HG02759 (cell line): ENCODE measurements around the gene EBF3.

Source experiments
- ATAC-seq: cut with Tn5 transposase; IDR thresholded peaks from one replicate; pipeline ENCODE4 v1.9.1; 2021; ENCODE audit warnings: mild to moderate bottlenecking, moderate library complexity; ENCODE audit not compliant: unreplicated experiment

The EBF3 gene

GRCh38 chr10:129877773-129878371 is 86.2 kb downstream of the EBF3 start:
- ATAC-seq, result no peak

- no peak for ATAC-seq
These were observed 87.2 kb downstream of the EBF3 start for GRCh38 chr10:129876838-129877237.

- no peak for ATAC-seq
These were observed 87.9 kb downstream of the EBF3 start for GRCh38 chr10:129875993-129876726.

- ATAC-seq, result no peak
These were observed 90.7 kb downstream of the EBF3 start for GRCh38 chr10:129873351-129873750.

GRCh38 chr10:129871966-129872365 is 92.1 kb downstream of the EBF3 start:
- no peak for ATAC-seq

- no peak for ATAC-seq
These were observed 93.0 kb downstream of the EBF3 start for GRCh38 chr10:129870961-129871621.

GRCh38 chr10:129870474-129870757 is 93.7 kb downstream of the EBF3 start:
- no peak for ATAC-seq

- no peak for ATAC-seq
These were observed 94.2 kb downstream of the EBF3 start for GRCh38 chr10:129869596-129870473.

GRCh38 chr10:129868449-129869035 is 95.5 kb downstream of the EBF3 start:
- ATAC-seq, result no peak

GRCh38 chr10:129867631-129868179 is 96.4 kb downstream of the EBF3 start:
- no peak for ATAC-seq

- no peak for ATAC-seq
These were observed 97.2 kb downstream of the EBF3 start for GRCh38 chr10:129866894-129867293.

GRCh38 chr10:129865960-129866359 is 98.1 kb downstream of the EBF3 start:
- no peak for ATAC-seq

- no peak for ATAC-seq
These were observed 98.7 kb downstream of the EBF3 start for GRCh38 chr10:129865413-129865812.

GRCh38 chr10:129864601-129865126 is 99.4 kb downstream of the EBF3 start:
- ATAC-seq, result no peak

GRCh38 chr10:129864082-129864481 is 100.0 kb downstream of the EBF3 start:
- no peak for ATAC-seq

GRCh38 chr10:129863201-129863663 is 100.8 kb downstream of the EBF3 start:
- no peak for ATAC-seq

- no peak for ATAC-seq
These were observed 102.1 kb downstream of the EBF3 start for GRCh38 chr10:129861776-129862531.

- no peak for ATAC-seq
These were observed 103.7 kb downstream of the EBF3 start for GRCh38 chr10:129860396-129860795.

- ATAC-seq, result no peak
These were observed 104.5 kb downstream of the EBF3 start for GRCh38 chr10:129859536-129859935.
